Calu3 (cell line): Measurements from ENCODE around the gene GLIPR2. TPM values are rescaled to one million over a fixed set of nuclear protein-coding genes. Genes with fewer than 3 reads are reported as not detected.

Experiments
- BruUV-seq: library from RNA; stranded (reverse); fragments of 400-500 nt; replicated peaks from 2 replicates; lab custom pipeline; 2021; lab: Mats Ljungman, UMichigan
- CTCF ChIA-PET: fragments of 300-600 bp; sonication (Branson Sonifier 250); formaldehyde crosslinking; loops from one replicate; lab custom pipeline; 2022; ENCODE audit warnings: antibody characterized with exemption; lab: Charles Lee
- DNase-seq: peaks from one replicate; pipeline ENCODE4 v3.0.0; 2022
- H3K27ac Mint-ChIP-seq: one replicate; pipeline ENCODE4 v1.8.0; 2022; ENCODE audit warnings: mixed read lengths; ENCODE audit not compliant: unreplicated experiment
- H3K27me3 Mint-ChIP-seq: one replicate; pipeline ENCODE4 v1.8.0; 2022; ENCODE audit warnings: mixed read lengths; ENCODE audit not compliant: unreplicated experiment
- H3K36me3 Mint-ChIP-seq: one replicate; pipeline ENCODE4 v1.8.0; 2022; ENCODE audit warnings: mild to moderate bottlenecking, moderate library complexity, mixed read lengths; ENCODE audit not compliant: insufficient read depth, unreplicated experiment
- H3K4me1 Mint-ChIP-seq: one replicate; pipeline ENCODE4 v1.8.0; 2022; ENCODE audit warnings: mild to moderate bottlenecking, low read depth, mixed read lengths; ENCODE audit not compliant: unreplicated experiment
- H3K4me3 Mint-ChIP-seq: one replicate; pipeline ENCODE4 v1.8.0; 2022; ENCODE audit warnings: mild to moderate bottlenecking, low read depth, moderate library complexity, mixed read lengths; ENCODE audit not compliant: unreplicated experiment
- H3K9me3 Mint-ChIP-seq: one replicate; pipeline ENCODE4 v1.8.0; 2022; ENCODE audit warnings: low read depth, mixed read lengths; ENCODE audit not compliant: unreplicated experiment
- intact Hi-C: fragments of 100-400 bp; cut with micrococcal nuclease; formaldehyde crosslinking; loops from one replicate; pipeline ENCODE4 v1.10.0; 2022; ENCODE audit not compliant: unreplicated experiment
- total RNA-seq: library from RNA; stranded (reverse); gene quantifications from 2 replicates; pipeline ENCODE4 v1.2.3, GENCODE V29; 2022
- TF ChIP-seq, protein P1 (sequence below): fragments of 200-600 bp; IDR thresholded peaks from one replicate; pipeline ENCODE4 v1.8.0; 2022; ENCODE audit warnings: antibody characterized with exemption; ENCODE audit not compliant: unreplicated experiment

Gene GLIPR2
- total RNA-seq, 1 experiment from 2014 or later = 0.19 TPM

GRCh38 chr9:36092014-36092413 lies 44.5 kb upstream of the GLIPR2 start:
- peaks cover 9% of the 10 kb centered on the region for H3K4me1 Mint-ChIP-seq
- intact Hi-C loops = no loop called here
- CTCF ChIA-PET = no interaction called here
- no peaks in the 10 kb centered on the region for H3K36me3 Mint-ChIP-seq
- H3K9me3 Mint-ChIP-seq = no peaks in the 10 kb centered on the region
- no peak overlapping the region for H3K4me3 Mint-ChIP-seq
- DNase-seq = no peak
- peak overlapping the region; percentile 14 for H3K27ac Mint-ChIP-seq
- no TSS peak for BruUV-seq
- TF ChIP-seq, protein P1, sequence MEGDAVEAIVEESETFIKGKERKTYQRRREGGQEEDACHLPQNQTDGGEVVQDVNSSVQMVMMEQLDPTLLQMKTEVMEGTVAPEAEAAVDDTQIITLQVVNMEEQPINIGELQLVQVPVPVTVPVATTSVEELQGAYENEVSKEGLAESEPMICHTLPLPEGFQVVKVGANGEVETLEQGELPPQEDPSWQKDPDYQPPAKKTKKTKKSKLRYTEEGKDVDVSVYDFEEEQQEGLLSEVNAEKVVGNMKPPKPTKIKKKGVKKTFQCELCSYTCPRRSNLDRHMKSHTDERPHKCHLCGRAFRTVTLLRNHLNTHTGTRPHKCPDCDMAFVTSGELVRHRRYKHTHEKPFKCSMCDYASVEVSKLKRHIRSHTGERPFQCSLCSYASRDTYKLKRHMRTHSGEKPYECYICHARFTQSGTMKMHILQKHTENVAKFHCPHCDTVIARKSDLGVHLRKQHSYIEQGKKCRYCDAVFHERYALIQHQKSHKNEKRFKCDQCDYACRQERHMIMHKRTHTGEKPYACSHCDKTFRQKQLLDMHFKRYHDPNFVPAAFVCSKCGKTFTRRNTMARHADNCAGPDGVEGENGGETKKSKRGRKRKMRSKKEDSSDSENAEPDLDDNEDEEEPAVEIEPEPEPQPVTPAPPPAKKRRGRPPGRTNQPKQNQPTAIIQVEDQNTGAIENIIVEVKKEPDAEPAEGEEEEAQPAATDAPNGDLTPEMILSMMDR = no peak
- no peaks in the 10 kb centered on the region for H3K27me3 Mint-ChIP-seq

DNA sequence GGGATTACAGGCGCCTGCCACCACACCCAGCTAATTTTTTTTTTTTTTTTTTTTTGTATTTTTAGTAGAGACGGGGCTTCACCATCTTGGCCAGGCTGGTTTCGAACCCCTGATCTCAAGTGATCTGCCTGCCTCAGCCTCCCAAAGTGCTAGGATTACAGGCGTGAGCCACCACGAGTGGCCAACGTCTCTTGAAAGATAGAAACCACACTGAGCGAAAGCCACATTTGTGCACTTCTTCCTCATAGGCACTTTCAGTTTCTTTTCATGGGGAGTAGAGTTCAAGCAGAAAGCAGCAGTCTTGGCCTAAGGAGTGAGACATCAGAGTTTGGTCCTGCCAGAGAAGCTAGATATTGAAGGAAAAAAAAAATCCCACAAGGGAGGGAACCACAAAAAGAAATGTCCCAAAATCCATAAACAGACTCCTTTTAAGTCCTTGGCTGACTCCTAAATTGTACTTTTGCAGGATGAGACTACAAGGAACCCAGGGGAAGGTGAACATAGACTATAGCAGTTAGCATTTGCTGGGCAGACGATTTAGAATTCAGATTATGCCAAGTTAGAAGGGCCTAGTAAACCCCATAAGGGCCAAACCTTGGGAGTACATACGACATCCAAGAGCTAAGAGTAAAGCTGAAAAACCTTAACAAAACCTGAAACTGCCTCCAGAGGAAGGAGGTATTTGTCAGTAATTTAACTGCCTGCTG lies 43.9 kb upstream of the GLIPR2 start:
- intact Hi-C loops = no loop called here
- Mint-ChIP-seq H3K27ac (no peak overlapping the region), H3K27me3 (no peaks in the 10 kb centered on the region), H3K4me1 (peaks cover 9% of the 10 kb centered on the region), H3K4me3 (no peak overlapping the region), H3K36me3 (no peaks in the 10 kb centered on the region), H3K9me3 (no peaks in the 10 kb centered on the region)
- TF ChIP-seq, protein P1 = no peak
- DNase-seq = no peak
- BruUV-seq = no TSS peak
- CTCF ChIA-PET = no interaction called here

- Mint-ChIP-seq H3K27ac (no peak overlapping the region), H3K9me3 (no peaks in the 10 kb centered on the region), H3K4me1 (peaks cover 9% of the 10 kb centered on the region), H3K4me3 (no peak overlapping the region), H3K36me3 (no peaks in the 10 kb centered on the region), H3K27me3 (no peaks in the 10 kb centered on the region)
- intact Hi-C loops = no loop called here
- DNase-seq = no peak
- TF ChIP-seq, protein P1 = no peak
- CTCF ChIA-PET = no interaction called here
- BruUV-seq = no TSS peak
Observed at GRCh38 chr9:36093384-36093783, 43.1 kb upstream of the GLIPR2 start.

DNA sequence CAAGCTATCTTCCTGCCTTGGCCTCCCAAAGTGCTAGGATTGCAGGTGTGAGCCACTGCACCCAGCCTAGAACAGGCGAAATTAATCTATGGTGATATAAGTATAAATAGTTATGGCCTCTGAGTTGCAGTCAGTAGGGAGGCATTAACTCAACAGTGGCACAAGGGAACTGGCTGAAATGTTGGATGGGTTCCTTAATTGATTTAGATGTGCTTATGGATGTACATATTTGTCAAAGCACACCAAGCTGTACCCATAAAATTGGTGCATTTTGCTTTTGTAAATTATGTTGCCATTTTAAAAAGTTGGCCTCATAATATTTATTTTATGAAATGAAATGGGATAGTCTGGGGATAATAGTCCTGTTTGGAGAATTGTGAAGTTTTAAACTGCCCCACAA lies 36.8 kb upstream of the GLIPR2 start:
- CTCF ChIA-PET = no interaction called here
- BruUV-seq = no TSS peak

More for the DNA sequence above, 36.8 kb upstream of the GLIPR2 start:
- H3K9me3 Mint-ChIP-seq = no peaks in the 10 kb centered on the region
- DNase-seq = no peak
- intact Hi-C loops = no loop called here
- no peaks in the 10 kb centered on the region for H3K36me3 Mint-ChIP-seq
- TF ChIP-seq, protein P1 = no peak
- no peak overlapping the region for H3K27ac Mint-ChIP-seq
- no peaks in the 10 kb centered on the region for H3K27me3 Mint-ChIP-seq
- H3K4me1 Mint-ChIP-seq = no peaks in the 10 kb centered on the region
- H3K4me3 Mint-ChIP-seq = no peak overlapping the region
